T-cell (primary cell): Measurements from ENCODE around the gene TMEM243. TPM values are rescaled to one million over a fixed set of nuclear protein-coding genes. Genes with fewer than 3 reads are reported as not detected.

Source experiments
- ATAC-seq, 4 experiments: fragments of 200-7000 bp in 3 of 4; fragments of 150-1000 bp in 1 of 4; cut with Tn5 transposase; replicated peaks in 1 of 4; 1 replicate in 3 of 4; 2 replicates in 1 of 4; pipeline ENCODE4 v1.10.0; 2021; ENCODE audit warnings: moderate library complexity in 3 of 4, mild to moderate bottlenecking in 2 of 4, moderate number of reproducible peaks in 1 of 4
- CTCF ChIA-PET, 2 donors: fragments of 300-600 bp; sonication (Branson Sonifier 250); formaldehyde crosslinking; loops; one replicate each; lab custom pipeline; 2022; ENCODE audit warnings: antibody characterized with exemption in 2 of 2; lab: Charles Lee
- POLR2A ChIA-PET, 2 donors: fragments of 300-600 bp; sonication (Branson Sonifier 250); formaldehyde crosslinking; loops; one replicate each; lab custom pipeline; 2022; ENCODE audit warnings: antibody characterized with exemption in 2 of 2; lab: Charles Lee
- DNase-seq, 35 experiments: peaks; one replicate each; pipeline versions ENCODE4 v3.0.0 to v3.0.0-alpha.2; 2013 to 2023
- H3K27ac ChIP-seq: one replicate; pipeline ENCODE4 v1.5.1; 2013; ENCODE audit warnings: low read length
- H3K27me3 ChIP-seq, 2 experiments: replicated peaks in 1 of 2; 1 replicate in 1 of 2; 2 replicates in 1 of 2; pipeline versions ENCODE4 v1.6.1 to v1.7.0; 2013; ENCODE audit warnings: low read length in 1 of 2, mixed read lengths in 1 of 2; ENCODE audit not compliant: control insufficient read depth in 2 of 2, insufficient read depth in 2 of 2; ENCODE audit errors: extremely low read depth in 1 of 2
- H3K36me3 ChIP-seq, 2 donors: 1 replicate in 1 of 2; 2 replicates in 1 of 2; pipeline versions ENCODE4 v1.6.1 to v1.7.0; 2013; ENCODE audit warnings: low read length in 1 of 2; ENCODE audit not compliant: control insufficient read depth in 2 of 2, insufficient read depth in 1 of 2; ENCODE audit errors: extremely low read depth in 1 of 2
- H3K4me1 ChIP-seq, 2 experiments: 1 replicate in 1 of 2; 2 replicates in 1 of 2; pipeline versions ENCODE4 v1.6.1 to v1.7.0; 2013; ENCODE audit warnings: low read length in 2 of 2, mixed read lengths in 1 of 2; ENCODE audit not compliant: insufficient read depth in 2 of 2, control insufficient read depth in 1 of 2; ENCODE audit errors: extremely low read depth in 1 of 2
- H3K4me3 ChIP-seq, 2 donors: 1 replicate in 1 of 2; 2 replicates in 1 of 2; pipeline versions ENCODE4 v1.5.1 to v1.7.0; 2013; ENCODE audit warnings: mild to moderate bottlenecking in 2 of 2, low read length in 1 of 2, moderate library complexity in 1 of 2; ENCODE audit not compliant: control insufficient read depth in 1 of 2; ENCODE audit errors: extremely low read depth in 1 of 2
- H3K9me3 ChIP-seq: 2 replicates; pipeline ENCODE4 v1.7.0; 2013
- H3K27ac Mint-ChIP-seq, 2 donors: one replicate each; pipeline ENCODE4 v1.8.0; 2020 to 2021; ENCODE audit warnings: mild to moderate bottlenecking in 2 of 2, mixed read lengths in 2 of 2
- H3K27me3 Mint-ChIP-seq, 2 donors: one replicate each; pipeline ENCODE4 v1.8.0; 2021 to 2022; ENCODE audit warnings: mixed read lengths in 2 of 2
- H3K36me3 Mint-ChIP-seq: one replicate; pipeline ENCODE4 v1.8.0; 2021; ENCODE audit warnings: mixed read lengths
- H3K4me1 Mint-ChIP-seq, 3 donors: one replicate each; pipeline ENCODE4 v1.8.0; 2020 to 2022; ENCODE audit warnings: mixed read lengths in 3 of 3, mild to moderate bottlenecking in 1 of 3
- H3K4me3 Mint-ChIP-seq, 3 donors: one replicate each; pipeline ENCODE4 v1.8.0; 2020 to 2022; ENCODE audit warnings: mild to moderate bottlenecking in 3 of 3, mixed read lengths in 3 of 3, moderate library complexity in 3 of 3
- H3K9me3 Mint-ChIP-seq, 3 donors: one replicate each; pipeline ENCODE4 v1.8.0; 2020 to 2022; ENCODE audit warnings: mixed read lengths in 3 of 3
- WGBS: methylation state at CpG from one replicate; pipeline ENCODE4 v1.1.5; 2013; ENCODE audit warnings: missing lambda C conversion rate; ENCODE audit not compliant: insufficient coverage; 5-methylcytosine and 5-hydroxymethylcytosine counted together
- total RNA-seq, 35 experiments: library from RNA in 6 of 35; stranded (reverse) in 6 of 35; fragments of 120-200 nt in 1 of 35; gene quantifications; one replicate each; pipeline versions ENCODE4 v1.2.1 to v1.2.4 and lab custom pipeline; 2013 to 2026

The TMEM243 gene
- total RNA-seq, 5 donors from 2014 or later (not counting 1 experiment from before 2014, with no cell fraction given), result 95.2 to 170 (median 108) TPM

- POLR2A ChIA-PET, result interaction anchor here (0.5 to 4.2 kb wide), 11 partner anchors 9 to 655 kb away, joined by 3 to 41 read pairs (median 4); partner anchors contain the start of genes DMTF1 (in 2 of the 2), DBF4 (in 1 of the 2) and SLC25A40 (in 1 of the 2)
- no peak for ATAC-seq
- Histone ChIP-seq H3K4me3 (peak overlapping the region; percentile 85 to 94), H3K27me3 (peaks cover 2 to 8% of the 10 kb centered on the region in 2 experiments), H3K27ac (peak overlapping the region; percentile 7), H3K36me3 (no peaks in the 10 kb centered on the region), H3K4me1 (peaks cover 19 to 35% of the 10 kb centered on the region in 2 experiments), H3K9me3 (no peaks in the 10 kb centered on the region)
- Mint-ChIP-seq H3K36me3 (no peaks in the 10 kb centered on the region), H3K27ac (peak overlapping the region; percentile 37 to 79), H3K4me3 (peak overlapping the region; percentile 81 to 100 (median 98)), H3K27me3 (no peaks in the 10 kb centered on the region), H3K9me3 (no peaks in the 10 kb centered on the region), H3K4me1 (peaks cover 33 to 47% (median 37%) of the 10 kb centered on the region in 3 donors)
- 20% methylated on average over 9 of the region's 17 CpGs for WGBS
- DNase-seq, result no peak
- CTCF ChIA-PET, result interaction anchor here in 1 of 2 donors (0.8 to 2.9 kb wide), 7 partner anchors 10 to 242 kb away, joined by 3 to 18 read pairs (median 5); partner anchors contain the start of gene DMTF1
Observed at GRCh38 chr7:87220734-87221215, 1.2 kb upstream of the TMEM243 start.

- peaks cover 25 to 38% of the 10 kb centered on the region in 2 experiments for H3K4me1 ChIP-seq
- H3K27ac Mint-ChIP-seq, result peak overlapping the region; percentile 98 to 100
- ChIA-PET POLR2A (interaction anchor here (0.5 to 4.2 kb wide), 11 partner anchors 9 to 655 kb away, joined by 3 to 41 read pairs (median 4); partner anchors contain the start of genes DMTF1 (in 2 of the 2), DBF4 (in 1 of the 2) and SLC25A40 (in 1 of the 2)), CTCF (interaction anchor here in 1 of 2 donors (0.8 to 2.9 kb wide), 8 partner anchors 11 to 241 kb away, joined by 3 to 18 read pairs (median 5); partner anchors contain the start of gene DMTF1)
- peak overlapping the region; percentile 98 to 100 (median 100) for H3K4me3 Mint-ChIP-seq
- no peaks in the 10 kb centered on the region for H3K9me3 Mint-ChIP-seq
- under 1% methylated on average over 75 of the region's 75 CpGs for WGBS
- H3K27ac ChIP-seq, result peak overlapping the region; percentile 89
- peaks cover 37 to 52% (median 41%) of the 10 kb centered on the region in 3 donors for H3K4me1 Mint-ChIP-seq
- H3K9me3 ChIP-seq, result no peaks in the 10 kb centered on the region
- ATAC-seq (peak; percentile 64 to 75 (median 72)), DNase-seq (peak; percentile 65 to 88 (median 80))
- H3K27me3 Mint-ChIP-seq, result no peaks in the 10 kb centered on the region
- H3K36me3 ChIP-seq, result no peaks in the 10 kb centered on the region
- H3K36me3 Mint-ChIP-seq, result peaks cover 3% of the 10 kb centered on the region
- peaks cover 2 to 4% of the 10 kb centered on the region in 2 experiments for H3K27me3 ChIP-seq
- H3K4me3 ChIP-seq, result peak overlapping the region; percentile 85 to 94
Observed at GRCh38 chr7:87220026-87220733, 648 bp upstream of the TMEM243 start.

- peaks cover 37 to 48% of the 10 kb centered on the region in 2 experiments for H3K4me1 ChIP-seq
Observed at GRCh38 chr7:87218796-87219544, 562 bp downstream of the TMEM243 start.

GRCh38 chr7:87217983-87218653 lies 1.4 kb downstream of the TMEM243 start:
- Histone ChIP-seq H3K4me1 (peaks cover 45 to 56% of the 10 kb centered on the region in 2 experiments), H3K4me3 (peak overlapping the region; percentile 85 to 94)
- CTCF ChIA-PET, result interaction anchor here (0.6 to 1.5 kb wide), 3 partner anchors 16 to 337 kb away, joined by 4 to 5 read pairs (median 4); no protein-coding TSS in a partner anchor

More at GRCh38 chr7:87218796-87219544, 562 bp downstream of the TMEM243 start:
- DNase-seq (peak in 32 of 35 experiments; percentile 10 to 64 (median 30)), ATAC-seq (peak; percentile 4 to 10 (median 6))
- CTCF ChIA-PET, result interaction anchor here (1.0 to 2.9 kb wide), 4 partner anchors 17 to 66 kb away, joined by 3 to 18 read pairs (median 8); partner anchors contain the start of gene DMTF1 (in 1 of the 2)
- no peaks in the 10 kb centered on the region for H3K9me3 ChIP-seq
- Mint-ChIP-seq H3K27ac (peak overlapping the region; percentile 98 to 100), H3K4me1 (peaks cover 49 to 61% (median 52%) of the 10 kb centered on the region in 3 donors), H3K27me3 (no peaks in the 10 kb centered on the region), H3K36me3 (peaks cover 6% of the 10 kb centered on the region), H3K9me3 (no peaks in the 10 kb centered on the region), H3K4me3 (peak overlapping the region; percentile 98 to 100 (median 100))
- H3K27me3 ChIP-seq, result peaks cover 2 to 4% of the 10 kb centered on the region in 2 experiments
- POLR2A ChIA-PET, result interaction anchor here in 1 of 2 donors (0.6 to 4.2 kb wide), 4 partner anchors 27 to 1000 kb away, joined by 3 to 41 read pairs (median 4); partner anchors contain the start of gene DMTF1
- peak overlapping the region; percentile 89 for H3K27ac ChIP-seq
- H3K4me3 ChIP-seq, result peak overlapping the region; percentile 85 to 94
- WGBS, result 0% methylated on average over 8 of the region's 17 CpGs
- H3K36me3 ChIP-seq, result no peaks in the 10 kb centered on the region

GRCh38 chr7:87216701-87217508 lies 2.6 kb downstream of the TMEM243 start:
- peak; percentile 2 to 60 (median 4) for ATAC-seq
- no peaks in the 10 kb centered on the region for H3K9me3 ChIP-seq
- peak in 29 of 35 experiments; percentile 14 to 79 (median 44) for DNase-seq
- peaks cover 9% of the 10 kb centered on the region for H3K36me3 Mint-ChIP-seq
- H3K9me3 Mint-ChIP-seq, result no peaks in the 10 kb centered on the region
- CTCF ChIA-PET, result interaction anchor here (0.6 to 1.5 kb wide), 5 partner anchors 15 to 301 kb away, joined by 3 to 5 read pairs (median 4); no protein-coding TSS in a partner anchor
- peaks cover 70 to 82% (median 73%) of the 10 kb centered on the region in 3 donors for H3K4me1 Mint-ChIP-seq
- POLR2A ChIA-PET, result interaction anchor here (0.7 to 2.1 kb wide), 15 partner anchors 15 to 263 kb away, joined by 3 to 11 read pairs (median 4); partner anchors contain the start of gene DMTF1 (in 2 of the 2)
- H3K4me1 ChIP-seq, result peaks cover 57 to 65% of the 10 kb centered on the region in 2 experiments
- peak overlapping the region; percentile 56 to 85 for H3K4me3 ChIP-seq
- H3K27ac Mint-ChIP-seq, result peak overlapping the region; percentile 98 to 100
- no peaks in the 10 kb centered on the region for H3K27me3 Mint-ChIP-seq
- H3K27ac ChIP-seq, result peak overlapping the region; percentile 89
- peaks cover 0 to 2% of the 10 kb centered on the region in 2 donors for H3K36me3 ChIP-seq
- H3K4me3 Mint-ChIP-seq, result peak overlapping the region; percentile 98 to 100 (median 100)
- WGBS, result 0% methylated on average over 1 of the region's 5 CpGs
- peaks cover 2 to 4% of the 10 kb centered on the region in 2 experiments for H3K27me3 ChIP-seq

More at GRCh38 chr7:87217983-87218653, 1.4 kb downstream of the TMEM243 start:
- H3K27ac Mint-ChIP-seq, result peak overlapping the region; percentile 98 to 100
- H3K4me1 Mint-ChIP-seq, result peaks cover 58 to 70% (median 61%) of the 10 kb centered on the region in 3 donors
- DNase-seq (peak in 1 of 35 experiments; percentile 26), ATAC-seq (no peak)
- H3K36me3 ChIP-seq, result no peaks in the 10 kb centered on the region
- no peaks in the 10 kb centered on the region for H3K27me3 Mint-ChIP-seq
- peak overlapping the region; percentile 98 to 100 (median 100) for H3K4me3 Mint-ChIP-seq
- WGBS, result no CpG with 5 or more reads among the region's 9 CpGs
- H3K27me3 ChIP-seq, result peaks cover 2 to 4% of the 10 kb centered on the region in 2 experiments
- H3K36me3 Mint-ChIP-seq, result peaks cover 9% of the 10 kb centered on the region
- H3K27ac ChIP-seq, result peak overlapping the region; percentile 89
- POLR2A ChIA-PET, result interaction anchor here (0.7 to 4.2 kb wide), 14 partner anchors 17 to 337 kb away, joined by 3 to 41 read pairs (median 5); partner anchors contain the start of gene DMTF1 (in 1 of the 2)
- H3K9me3 ChIP-seq, result no peaks in the 10 kb centered on the region
- H3K9me3 Mint-ChIP-seq, result no peaks in the 10 kb centered on the region
